GM12878 (cell line): ENCODE measurements around the gene AP3B1. TPM values are rescaled to one million over a fixed set of nuclear protein-coding genes. Genes with fewer than 3 reads are reported as not detected.

ENCODE experiments used
- ATAC-seq: fragments of 200-7000 bp; cut with Tn5 transposase; 3 replicates; pipeline ENCODE4 v1.9.1; 2020; ENCODE audit warnings: mild to moderate bottlenecking, moderate library complexity
- BruUV-seq: library from RNA; stranded (reverse); fragments of 400-500 nt; replicated peaks from 2 replicates; lab custom pipeline; 2021; lab: Mats Ljungman, UMichigan
- CTCF ChIA-PET: fragments of 300-600 bp; sonication (Branson Sonifier 250); formaldehyde crosslinking; extraction: SDS; loops from one replicate; lab custom pipeline; 2021; ENCODE audit warnings: inconsistent platforms; lab: Yijun Ruan, JAX
- POLR2A ChIA-PET: fragments of 350-600 bp; formaldehyde crosslinking; extraction: SDS; loops from one replicate; lab custom pipeline; 2021; ENCODE audit warnings: inconsistent platforms; lab: Charles Lee
- RAD21 ChIA-PET: fragments of 300-600 bp; sonication (Branson Sonifier 250); formaldehyde crosslinking; loops from one replicate; lab custom pipeline; 2023; ENCODE audit warnings: antibody characterized with exemption; ENCODE audit not compliant: unreplicated experiment; lab: Charles Lee
- SMC1A ChIA-PET: fragments of 300-600 bp; sonication (Branson Sonifier 250); formaldehyde crosslinking; loops from one replicate; lab custom pipeline; 2023; ENCODE audit not compliant: unreplicated experiment, uncharacterized antibody; lab: Charles Lee
- DNase-seq: peaks from one replicate; pipeline ENCODE4 v3.0.0-alpha.2; 2011; ENCODE audit warnings: low read depth, low spot score
- FAIRE-seq: peaks from 3 replicates; lab custom pipeline; 2011; peaks lifted over from hg19 to GRCh38; lab: Jason Lieb, UNC
- H2AFZ ChIP-seq: 2 replicates; pipeline ENCODE4 v1.6.0; 2011; ENCODE audit warnings: low read depth, low read length, control low read depth; ENCODE audit not compliant: control insufficient read depth
- H3K27ac ChIP-seq: 2 replicates; pipeline ENCODE4 v1.5.1; 2011; ENCODE audit warnings: control low read depth; ENCODE audit not compliant: control insufficient read depth, insufficient read depth
- H3K27me3 ChIP-seq, 2 experiments: replicated peaks in 1 of 2; 2 replicates each; pipeline versions ENCODE4 v1.6.0 to v1.6.1; 2011; ENCODE audit warnings: low read length in 1 of 2; ENCODE audit not compliant: control insufficient read depth in 2 of 2, insufficient read depth in 2 of 2
- H3K36me3 ChIP-seq, 2 experiments: 2 replicates each; pipeline ENCODE4 v1.5.1; 2011; ENCODE audit warnings: low read length in 1 of 2; ENCODE audit not compliant: control insufficient read depth in 2 of 2, insufficient read depth in 2 of 2
- H3K4me1 ChIP-seq: 2 replicates; pipeline ENCODE4 v1.6.1; 2011; ENCODE audit warnings: mild to moderate bottlenecking, low read length, moderate library complexity, mixed read lengths; ENCODE audit not compliant: control insufficient read depth, insufficient read depth
- H3K4me2 ChIP-seq: 2 replicates; pipeline ENCODE4 v1.6.0; 2011; ENCODE audit warnings: control low read depth; ENCODE audit not compliant: control insufficient read depth, insufficient read depth
- H3K4me3 ChIP-seq: fragments of 200-600 bp; sonication (generic); 2 replicates; pipeline ENCODE4 v1.5.1; 2016
- H3K79me2 ChIP-seq: 2 replicates; pipeline ENCODE4 v1.6.0; 2011; ENCODE audit warnings: low read length; ENCODE audit not compliant: control insufficient read depth, insufficient read depth
- H3K9ac ChIP-seq: 2 replicates; pipeline ENCODE4 v1.8.0; 2011; ENCODE audit warnings: low read length, control low read depth, mixed read lengths; ENCODE audit not compliant: control insufficient read depth, insufficient read depth
- H3K9me3 ChIP-seq: replicated peaks from 3 replicates; pipeline ENCODE4 v1.5.1; 2011; ENCODE audit warnings: mild to moderate bottlenecking, low read length; ENCODE audit not compliant: control insufficient read depth, insufficient read depth
- H4K20me1 ChIP-seq: 2 replicates; pipeline ENCODE4 v1.6.0; 2011; ENCODE audit not compliant: control insufficient read depth, insufficient read depth
- CTCF ChIP-seq, 3 experiments: IDR thresholded peaks in 2 of 3; conservative IDR thresholded peaks in 1 of 3; 2 replicates each; pipeline ENCODE4 v1.5.1; 2011; ENCODE audit warnings: low read depth in 3 of 3, low read length in 3 of 3, mild to moderate bottlenecking in 3 of 3, control low read depth in 2 of 3, moderate library complexity in 2 of 3, inconsistent platforms in 1 of 3, mixed read lengths in 1 of 3; ENCODE audit not compliant: control insufficient read depth in 2 of 3, insufficient read depth in 1 of 3; ENCODE audit errors: extremely low read depth in 1 of 3
- GABPA ChIP-seq: IDR thresholded peaks from 2 replicates; pipeline ENCODE4 v1.6.1; 2014; ENCODE audit warnings: antibody characterized with exemption, low read depth, mild to moderate bottlenecking, inconsistent platforms
- JUND ChIP-seq: IDR thresholded peaks from 2 replicates; pipeline ENCODE4 v1.6.1; 2012; ENCODE audit warnings: low read depth, mild to moderate bottlenecking, low read length, improper control_type of control experiment, moderate library complexity
- KAT2A ChIP-seq: conservative IDR thresholded peaks from 2 replicates; pipeline ENCODE4 v1.6.1; 2011; ENCODE audit warnings: low read depth, low read length; ENCODE audit not compliant: control insufficient read depth
- KLF5 ChIP-seq: fragments of 450-650 bp; IDR thresholded peaks from 2 replicates; pipeline ENCODE4 v1.6.1; 2014; ENCODE audit warnings: mild to moderate bottlenecking; ENCODE audit not compliant: partially characterized antibody
- POLR2AphosphoS5 ChIP-seq: IDR thresholded peaks from 2 replicates; pipeline ENCODE4 v1.6.1; 2011; ENCODE audit warnings: mild to moderate bottlenecking, low read length, inconsistent platforms
- SMARCA5 ChIP-seq: fragments of 450-650 bp; IDR thresholded peaks from 2 replicates; pipeline ENCODE4 v1.6.1; 2017; ENCODE audit warnings: mild to moderate bottlenecking
- SREBF2 ChIP-seq: IDR thresholded peaks from 2 replicates; pipeline ENCODE4 v1.6.1; 2012; ENCODE audit warnings: mild to moderate bottlenecking, low read length
- YBX1 ChIP-seq: fragments of 450-650 bp; IDR thresholded peaks from 2 replicates; pipeline ENCODE4 v1.6.1; 2016; ENCODE audit warnings: antibody characterized with exemption
- ZBTB40 ChIP-seq: fragments of 450-650 bp; IDR thresholded peaks from 2 replicates; pipeline ENCODE4 v1.6.1; 2016; ENCODE audit warnings: mild to moderate bottlenecking, moderate library complexity, borderline replicate concordance
- WGBS: methylation state at CpG from one replicate; pipeline ENCODE4 v1.1.6; 2016; ENCODE audit warnings: low lambda C conversion rate; ENCODE audit not compliant: insufficient replicate concordance, insufficient coverage; ENCODE audit errors: missing lambda C conversion rate; 5-methylcytosine and 5-hydroxymethylcytosine counted together
- in situ Hi-C: fragments of 300-500 bp; cut with MboI; formaldehyde crosslinking; loops from 9 replicates; pipeline ENCODE4 v1.14.3; 2018; ENCODE audit warnings: mixed read lengths
- intact Hi-C: fragments of 100-400 bp; cut with micrococcal nuclease; formaldehyde crosslinking; loops from one replicate; pipeline ENCODE4 v1.14.2; 2022; ENCODE audit not compliant: unreplicated experiment
- polyA plus RNA-seq, 11 experiments: library from polyadenylated mRNA; depleted of rRNA in 4 of 11; unstranded in 6 of 11; stranded (reverse) in 5 of 11; fragments of >200 nt; fragmentation: Nextera tagmentation in 4 of 11; fragmentation: Illumina TruSeq in 1 of 11; extraction: Ambion mirVana in 4 of 11; extraction: Trizol in 1 of 11; gene quantifications; 1 replicate in 1 of 11; 2 replicates in 10 of 11; pipeline versions ENCODE4 v1.2.1 to v1.2.3, GENCODE V29; 2011 to 2016; ENCODE audit warnings: inconsistent platforms in 2 of 11, missing spikeins in 2 of 11, low read depth in 1 of 11
- total RNA-seq, 4 experiments: library from RNA; depleted of rRNA in 3 of 4; stranded (reverse); fragments of >200 nt in 3 of 4; fragmentation: Illumina TruSeq in 1 of 4; extraction: Trizol in 1 of 4; gene quantifications; 2 replicates each; pipeline versions ENCODE4 v1.2.1 to v1.2.3, GENCODE V29; 2013 to 2021
- TF ChIP-seq, protein P1 (sequence below): fragments of 450-650 bp; IDR thresholded peaks from 2 replicates; pipeline ENCODE4 v1.6.1; 2017; ENCODE audit warnings: mild to moderate bottlenecking, moderate library complexity

Gene AP3B1
- total and polyA plus RNA-seq, 10 of the 15 experiments (the other 5 are each of a cell fraction or from before 2014, with no cell fraction given): 30.9 to 70.8 (median 46.0) TPM

DNA sequence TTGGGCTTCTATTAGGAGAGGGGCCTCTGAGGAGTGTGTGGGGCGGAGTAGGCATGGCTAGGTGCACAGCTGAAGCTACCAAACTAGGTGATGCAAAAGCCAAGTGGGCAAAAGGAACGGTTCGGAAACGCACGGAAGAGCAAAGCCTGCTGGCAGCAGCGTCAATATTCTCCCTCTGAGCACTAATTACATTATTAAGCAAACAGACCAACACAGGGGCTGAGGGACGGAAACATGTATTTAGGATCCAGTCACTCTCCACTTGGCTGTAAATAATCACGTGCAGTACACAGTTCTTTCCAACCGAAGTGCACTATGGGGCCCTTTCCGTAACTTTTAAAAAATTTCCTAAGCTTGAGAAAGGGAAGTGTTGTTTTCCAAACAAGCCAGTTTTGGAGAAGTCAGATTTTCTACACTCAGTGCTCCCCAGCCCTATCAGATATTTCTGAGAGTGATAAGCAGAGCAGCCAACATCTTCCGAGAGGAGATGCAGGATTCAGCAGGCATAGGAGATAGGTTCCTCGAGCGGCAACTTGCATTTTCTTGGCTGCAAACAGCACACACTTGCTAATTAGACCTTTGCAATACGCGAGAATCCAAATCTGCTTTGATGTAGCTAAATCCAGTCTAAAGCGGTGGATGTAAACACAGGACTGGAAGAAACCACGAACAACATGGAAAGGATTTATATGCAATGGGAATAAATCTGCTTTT is 301.2 kb downstream of the AP3B1 start:
- no peak overlapping the region for H3K4me3 ChIP-seq
- DNase-seq (no peak), ATAC-seq (no peak), FAIRE-seq (no peak)
- H3K36me3 ChIP-seq: no peaks in the 10 kb centered on the region
- ChIA-PET RAD21 (no interaction called here), CTCF (interaction anchor here (1.3 kb wide), 1 partner anchor 12 kb away, joined by 5 read pairs; no protein-coding TSS in a partner anchor), POLR2A (interaction anchor here (0.5 kb wide), 1 partner anchor 198 kb away, joined by 3 read pairs; no protein-coding TSS in a partner anchor), SMC1A (interaction anchor here (1.4 kb wide), 1 partner anchor 117 kb away, joined by 4 read pairs; no protein-coding TSS in a partner anchor)
- H3K4me1 ChIP-seq: no peaks in the 10 kb centered on the region
- H3K27me3 ChIP-seq: no peaks in the 10 kb centered on the region
- H3K27ac ChIP-seq: no peak overlapping the region
- H3K79me2 ChIP-seq: no peaks in the 10 kb centered on the region
- BruUV-seq: no TSS peak
- H2AFZ ChIP-seq: no peak overlapping the region
- no peaks in the 10 kb centered on the region for H4K20me1 ChIP-seq
- intact Hi-C loops (no loop called here), in situ Hi-C loops (no loop called here)
- no peak overlapping the region for H3K4me2 ChIP-seq
- H3K9ac ChIP-seq: no peak overlapping the region
- WGBS: 96% methylated on average over 17 of the region's 17 CpGs
- no peaks in the 10 kb centered on the region for H3K9me3 ChIP-seq
- no peak for TF ChIP-seq SREBF2
- TF ChIP-seq JUND: no peak
- no peak for TF ChIP-seq POLR2AphosphoS5
- TF ChIP-seq SMARCA5: no peak
- TF ChIP-seq KLF5: no peak
- no peak for TF ChIP-seq CTCF (IDR thresholded peaks at IDR 0.05 in 2 of 3, conservative IDR thresholded peaks at IDR 0.05 in 1 of 3; ENCODE audit: control insufficient read depth in 2 of 3, extremely low read depth in 1 of 3, insufficient read depth in 1 of 3, low read depth in 3 of 3, low read length in 3 of 3)
- TF ChIP-seq ZBTB40: no peak
- TF ChIP-seq, protein P1, sequence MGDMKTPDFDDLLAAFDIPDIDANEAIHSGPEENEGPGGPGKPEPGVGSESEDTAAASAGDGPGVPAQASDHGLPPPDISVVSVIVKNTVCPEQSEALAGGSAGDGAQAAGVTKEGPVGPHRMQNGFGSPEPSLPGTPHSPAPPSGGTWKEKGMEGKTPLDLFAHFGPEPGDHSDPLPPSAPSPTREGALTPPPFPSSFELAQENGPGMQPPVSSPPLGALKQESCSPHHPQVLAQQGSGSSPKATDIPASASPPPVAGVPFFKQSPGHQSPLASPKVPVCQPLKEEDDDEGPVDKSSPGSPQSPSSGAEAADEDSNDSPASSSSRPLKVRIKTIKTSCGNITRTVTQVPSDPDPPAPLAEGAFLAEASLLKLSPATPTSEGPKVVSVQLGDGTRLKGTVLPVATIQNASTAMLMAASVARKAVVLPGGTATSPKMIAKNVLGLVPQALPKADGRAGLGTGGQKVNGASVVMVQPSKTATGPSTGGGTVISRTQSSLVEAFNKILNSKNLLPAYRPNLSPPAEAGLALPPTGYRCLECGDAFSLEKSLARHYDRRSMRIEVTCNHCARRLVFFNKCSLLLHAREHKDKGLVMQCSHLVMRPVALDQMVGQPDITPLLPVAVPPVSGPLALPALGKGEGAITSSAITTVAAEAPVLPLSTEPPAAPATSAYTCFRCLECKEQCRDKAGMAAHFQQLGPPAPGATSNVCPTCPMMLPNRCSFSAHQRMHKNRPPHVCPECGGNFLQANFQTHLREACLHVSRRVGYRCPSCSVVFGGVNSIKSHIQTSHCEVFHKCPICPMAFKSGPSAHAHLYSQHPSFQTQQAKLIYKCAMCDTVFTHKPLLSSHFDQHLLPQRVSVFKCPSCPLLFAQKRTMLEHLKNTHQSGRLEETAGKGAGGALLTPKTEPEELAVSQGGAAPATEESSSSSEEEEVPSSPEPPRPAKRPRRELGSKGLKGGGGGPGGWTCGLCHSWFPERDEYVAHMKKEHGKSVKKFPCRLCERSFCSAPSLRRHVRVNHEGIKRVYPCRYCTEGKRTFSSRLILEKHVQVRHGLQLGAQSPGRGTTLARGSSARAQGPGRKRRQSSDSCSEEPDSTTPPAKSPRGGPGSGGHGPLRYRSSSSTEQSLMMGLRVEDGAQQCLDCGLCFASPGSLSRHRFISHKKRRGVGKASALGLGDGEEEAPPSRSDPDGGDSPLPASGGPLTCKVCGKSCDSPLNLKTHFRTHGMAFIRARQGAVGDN: no peak
- no peak for TF ChIP-seq GABPA
- no peak for TF ChIP-seq YBX1
- no peak for TF ChIP-seq KAT2A
